ENCODE data around the gene CHRNE. TPM values are rescaled to one million over a fixed set of nuclear protein-coding genes. Genes with fewer than 3 reads are reported as not detected.

The CHRNE gene
- total and polyA plus RNA-seq, 2 of the 4 experiments (the other 2 are of a cell fraction), result under 0.01 to 0.21 TPM

GRCh38 chr17:4934173-4934979 lies 31.5 kb upstream of the CHRNE start:
- 58% methylated on average over 4 of the region's 14 CpGs; no CpG with 5 or more reads in 1 of the 2 experiments for WGBS, 2 experiments (ENCODE audit: extremely low coverage in 2 of 2, insufficient read length in 1 of 2)
- H3K4me2 ChIP-seq (ENCODE audit: low read depth, low read length), result no peak overlapping the region
- BruUV-seq (replicated peaks), result no TSS peak
- dilution Hi-C loops (cut with HindIII; ENCODE audit: low sequenced_read_pairs, unreplicated experiment) (no loop called here), intact Hi-C loops (cut with micrococcal nuclease) (no loop called here), in situ Hi-C loops (cut with MboI; ENCODE audit: low sequenced_read_pairs) (no loop called here)
- no peak overlapping the region for H3K56ac ChIP-seq (ENCODE audit: extremely low read depth, insufficient read depth, low read length)
- ChIA-PET POLR2A (ENCODE audit: unreplicated experiment) (interaction anchor here (0.7 kb wide), 2 partner anchors 14 to 20 kb away, joined by 7 to 14 read pairs; partner anchors contain the start of gene PFN1), CTCF (interaction anchor here (0.5 kb wide), 1 partner anchor 21 kb away, joined by 4 read pairs; no protein-coding TSS in a partner anchor)
- peaks cover 17% of the 10 kb centered on the region for H3K9me1 ChIP-seq (ENCODE audit: insufficient read depth, low read length)
- no peak overlapping the region for H3K4me3 ChIP-seq (ENCODE audit: insufficient read depth, low read depth, low read length)
- peak overlapping the region; percentile 90 for H2AK9ac ChIP-seq (replicated peaks; ENCODE audit: low read depth, low read length, poor library complexity)
- no peaks in the 10 kb centered on the region for H3K9me3 ChIP-seq (ENCODE audit: control insufficient read depth, insufficient read depth, low read length)
- no peak overlapping the region for H2BK15ac ChIP-seq (ENCODE audit: low read depth, low read length)
- H4K5ac ChIP-seq (ENCODE audit: low read depth, low read length), result no peak overlapping the region
- H3K9ac ChIP-seq (ENCODE audit: low read depth, low read length), result peak overlapping the region; percentile 53; the same call in 1 of the 2 replicates
- peak overlapping the region; percentile 87 for H2AFZ ChIP-seq (replicated peaks; ENCODE audit: low read length, poor library complexity)
- no peak overlapping the region for H2BK5ac ChIP-seq (ENCODE audit: low read depth, low read length, poor library complexity, severe bottlenecking)
- H3K23ac ChIP-seq (ENCODE audit: low read depth, low read length), result 0 out of 2 replicates have a peak overlapping the region, but pooled peaks have one; percentile 31
- no peak overlapping the region for H2BK20ac ChIP-seq (ENCODE audit: low read depth, low read length)
- DNase-seq, result peak; percentile 38
- no peak overlapping the region for H4K91ac ChIP-seq (ENCODE audit: insufficient read depth, low read depth, low read length)
- 0 out of 2 replicates have a peak overlapping the region, but pooled peaks have one; percentile 16 for H2AK5ac ChIP-seq (ENCODE audit: low read depth, low read length)
- ATAC-seq (ENCODE audit: low read depth), result peak; percentile 80
- H4K8ac ChIP-seq (ENCODE audit: low read depth in 2 of 2, low read length in 2 of 2), result peak overlapping the region in 1 of 2 experiments; percentile 92; a peak in 2 of 4 replicates
- H4K20me1 ChIP-seq (ENCODE audit: insufficient read depth, low read length), result 0 out of 2 replicates have a peak, but pooled peaks cover 7% of the 10 kb centered on the region
- 0 out of 2 replicates have a peak overlapping the region, but pooled peaks have one; percentile 68 for H3K14ac ChIP-seq (replicated peaks; ENCODE audit: low read depth, low read length)
- no peak overlapping the region for H3K18ac ChIP-seq (ENCODE audit: low read depth, low read length)
- H2BK120ac ChIP-seq (ENCODE audit: low read depth, low read length), result no peak overlapping the region
- TF ChIP-seq CTCF (conservative IDR thresholded peaks at IDR 0.05; ENCODE audit: low read depth, low read length) (peak; percentile 34; the same call in 1 of the 2 replicates), RFX5 (IDR thresholded peaks at IDR 0.05; ENCODE audit: low read depth, low read length) (no peak), SMC3 (IDR thresholded peaks at IDR 0.05; ENCODE audit: low read depth, low read length) (0 out of 2 replicates have a peak, but pooled peaks have one; percentile 22), BHLHE40 (IDR thresholded peaks at IDR 0.05; ENCODE audit: low read depth, low read length) (no peak), NFE2L2 (IDR thresholded peaks at IDR 0.05; ENCODE audit: low read depth, low read length) (no peak)
- H3K4ac ChIP-seq (ENCODE audit: low read depth, low read length), result no peak overlapping the region
- no peaks in the 10 kb centered on the region for H3K27me3 ChIP-seq (ENCODE audit: control insufficient read depth, insufficient read depth, low read length)
- H3K79me1 ChIP-seq (ENCODE audit: low read depth in 1 of 2, low read length in 2 of 2), result peaks cover 9 to 18% of the 10 kb centered on the region in 2 experiments; a peak in 3 of 4 replicates
- no peak overlapping the region for H3K27ac ChIP-seq (ENCODE audit: insufficient read depth, low read length)
- H3K4me1 ChIP-seq (ENCODE audit: control insufficient read depth, insufficient read depth, low read length), result peaks cover 11% of the 10 kb centered on the region
- H3K36me3 ChIP-seq (ENCODE audit: control insufficient read depth, insufficient read depth, low read length), result peaks cover 19% of the 10 kb centered on the region
